GM23338 (cell line): Measurements from ENCODE around the gene GCLM. TPM values are rescaled to one million over a fixed set of nuclear protein-coding genes. Genes with fewer than 3 reads are reported as not detected.

Source experiments
- ATAC-seq: fragments of 200-7000 bp; cut with Tn5 transposase; 3 replicates; pipeline ENCODE4 v1.9.1; 2020
- DNase-seq: peaks from one replicate; pipeline ENCODE4 v3.0.0-alpha.2; 2015; ENCODE audit warnings: low spot score
- H2AFZ ChIP-seq: fragments of 200-600 bp; sonication (generic); 2 replicates; pipeline ENCODE4 v1.8.0; 2016; ENCODE audit warnings: antibody characterized with exemption, mild to moderate bottlenecking, moderate library complexity
- H3F3A ChIP-seq: fragments of 200-600 bp; sonication (generic); replicated peaks from 2 replicates; pipeline ENCODE4 v1.8.0; 2017; ENCODE audit warnings: antibody characterized with exemption, mixed run types, low read depth
- H3K27ac ChIP-seq: fragments of 200-600 bp; sonication (generic); 2 replicates; pipeline ENCODE4 v1.6.1; 2016; ENCODE audit warnings: low read depth
- H3K27me3 ChIP-seq: fragments of 200-600 bp; sonication (generic); 2 replicates; pipeline ENCODE4 v1.8.0; 2016; ENCODE audit warnings: mild to moderate bottlenecking, mixed run types, moderate library complexity; ENCODE audit not compliant: insufficient read depth
- H3K36me3 ChIP-seq: fragments of 200-600 bp; sonication (generic); 2 replicates; pipeline ENCODE4 v1.8.0; 2016; ENCODE audit warnings: mild to moderate bottlenecking; ENCODE audit not compliant: insufficient read depth
- H3K4me1 ChIP-seq: fragments of 200-600 bp; sonication (generic); 2 replicates; pipeline ENCODE4 v1.8.0; 2016; ENCODE audit warnings: mild to moderate bottlenecking, moderate library complexity; ENCODE audit not compliant: insufficient read depth
- H3K4me2 ChIP-seq: fragments of 200-600 bp; sonication (generic); 2 replicates; pipeline ENCODE4 v1.7.1; 2017; ENCODE audit warnings: mixed run types
- H3K4me3 ChIP-seq: fragments of 200-600 bp; sonication (generic); 2 replicates; pipeline ENCODE4 v1.6.1; 2016; ENCODE audit warnings: mixed run types
- H3K79me2 ChIP-seq: fragments of 200-600 bp; sonication (generic); replicated peaks from 2 replicates; pipeline ENCODE4 v1.8.0; 2017; ENCODE audit warnings: mild to moderate bottlenecking; ENCODE audit not compliant: insufficient read depth
- H3K9me2 ChIP-seq: fragments of 200-600 bp; sonication (generic); 2 replicates; pipeline ENCODE4 v1.8.0; 2017; ENCODE audit not compliant: insufficient read depth
- H4K20me1 ChIP-seq: fragments of 200-600 bp; sonication (generic); replicated peaks from 2 replicates; pipeline ENCODE4 v1.8.0; 2017; ENCODE audit warnings: mild to moderate bottlenecking; ENCODE audit not compliant: insufficient read depth
- H3K27ac Mint-ChIP-seq: 2 replicates; pipeline ENCODE4 v1.8.0; 2020; ENCODE audit warnings: inconsistent platforms, mild to moderate bottlenecking, moderate library complexity, mixed read lengths
- H3K27me3 Mint-ChIP-seq: 3 replicates; pipeline ENCODE4 v1.8.0; 2022; ENCODE audit warnings: low read depth, mild to moderate bottlenecking, moderate library complexity, mixed read lengths, inconsistent platforms; ENCODE audit not compliant: insufficient read depth, poor library complexity
- H3K36me3 Mint-ChIP-seq: 3 replicates; pipeline ENCODE4 v1.8.0; 2021; ENCODE audit warnings: low read depth, mild to moderate bottlenecking, inconsistent platforms, moderate library complexity, mixed read lengths
- H3K4me1 Mint-ChIP-seq: 3 replicates; pipeline ENCODE4 v1.8.0; 2020; ENCODE audit warnings: mild to moderate bottlenecking, inconsistent platforms, mixed read lengths
- H3K4me3 Mint-ChIP-seq: 3 replicates; pipeline ENCODE4 v1.8.0; 2021; ENCODE audit warnings: moderate library complexity, mild to moderate bottlenecking, inconsistent platforms, mixed read lengths
- H3K9me3 Mint-ChIP-seq: 3 replicates; pipeline ENCODE4 v1.8.0; 2020; ENCODE audit warnings: moderate library complexity, mild to moderate bottlenecking, inconsistent platforms, mixed read lengths
- CREB1 ChIP-seq: fragments of 250-450 bp; sonication (Bioruptor Pico); IDR thresholded peaks from 2 replicates; pipeline ENCODE4 v1.5.0; 2020; ENCODE audit warnings: low read depth, mild to moderate bottlenecking, moderate library complexity
- EZH2phosphoT487 ChIP-seq: fragments of 200-600 bp; sonication (generic); IDR thresholded peaks from one replicate; pipeline ENCODE4 v1.8.1; 2018; ENCODE audit warnings: antibody characterized with exemption; ENCODE audit not compliant: unreplicated experiment
- POLR2AphosphoS5 ChIP-seq: IDR thresholded peaks from 2 replicates; pipeline ENCODE4 v1.6.1; 2016; ENCODE audit warnings: antibody characterized with exemption, low read depth
- long read RNA-seq: library from polyadenylated mRNA; unstranded; transcript quantifications from one replicate; pipeline ENCODE4 v2.0.0, GENCODE V29; 2020; ENCODE audit not compliant: unreplicated experiment
- polyA plus RNA-seq: library from polyadenylated mRNA; unstranded; fragments of >200 nt; fragmentation: Nextera tagmentation; extraction: Ambion mirVana; gene quantifications from 2 replicates; pipeline ENCODE4 v1.2.1, GENCODE V29; 2016
- total RNA-seq: library from RNA; depleted of rRNA; stranded (reverse); fragments of >200 nt; shearing (Covaris generic); gene quantifications from 2 replicates; pipeline ENCODE4 v1.2.3, GENCODE V29; 2014; rRNA removed
- TF ChIP-seq, protein P1 (sequence below), 2 experiments: fragments of 200-600 bp in 1 of 2; sonication (generic) in 1 of 2; conservative IDR thresholded peaks; 2 replicates each; pipeline versions ENCODE4 v1.5.1 to v1.6.1; 2016 to 2017; ENCODE audit warnings: antibody characterized with exemption in 2 of 2, low read depth in 2 of 2, mild to moderate bottlenecking in 2 of 2, moderate library complexity in 1 of 2
- TF ChIP-seq, protein P2 (sequence below): fragments of 250-450 bp; sonication (Bioruptor Pico); IDR thresholded peaks from 2 replicates; pipeline ENCODE4 v1.5.0; 2020; ENCODE audit warnings: mild to moderate bottlenecking, moderate library complexity

Gene GCLM, protein sequence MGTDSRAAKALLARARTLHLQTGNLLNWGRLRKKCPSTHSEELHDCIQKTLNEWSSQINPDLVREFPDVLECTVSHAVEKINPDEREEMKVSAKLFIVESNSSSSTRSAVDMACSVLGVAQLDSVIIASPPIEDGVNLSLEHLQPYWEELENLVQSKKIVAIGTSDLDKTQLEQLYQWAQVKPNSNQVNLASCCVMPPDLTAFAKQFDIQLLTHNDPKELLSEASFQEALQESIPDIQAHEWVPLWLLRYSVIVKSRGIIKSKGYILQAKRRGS
- total RNA-seq (11.7 and 12.8 TPM in 2 replicates), polyA plus RNA-seq (10.0 and 10.4 TPM in 2 replicates)
- long read RNA-seq, full-length matches to known transcripts, result 17 of 19 reads
- long read RNA-seq, partial matches to known transcripts, result 0 of 19 reads
- long read RNA-seq, other reads (novel, unspliced or antisense), result 2 of 19 reads

- Mint-ChIP-seq H3K4me1 (peaks cover 14% of the 10 kb centered on the region), H3K27ac (peak within 1 kb of the TSS; percentile 51), H3K27me3 (peaks cover 3% of the 10 kb centered on the region), H3K9me3 (no peaks in the 10 kb centered on the region; the same call in 2 of the 3 replicates), H3K36me3 (peaks cover 2% of the 10 kb centered on the region; the same call in 1 of the 3 replicates), H3K4me3 (peak within 1 kb of the TSS; percentile 86)
- H3K36me3 ChIP-seq, result no peaks in the 10 kb centered on the region
- no peaks in the 10 kb centered on the region for H4K20me1 ChIP-seq
- DNase-seq (peak; percentile 90), ATAC-seq (peak; percentile 95)
- H3K4me1 ChIP-seq, result peaks cover 16% of the 10 kb centered on the region
- 0 out of 2 replicates have a peak within 1 kb of the TSS, but pooled peaks have one; percentile 20 for H3K27ac ChIP-seq
- no peaks in the 10 kb centered on the region for H3F3A ChIP-seq
- H2AFZ ChIP-seq, result peak within 1 kb of the TSS; percentile 95
- H3K4me3 ChIP-seq, result peak within 1 kb of the TSS; percentile 80
- TF ChIP-seq CREB1 (CRISPR knock-in tag) (peak; percentile 68; the same call in 1 of the 2 replicates), POLR2AphosphoS5 (0 out of 2 replicates have a peak, but pooled peaks have one; percentile 15), EZH2phosphoT487 (no peak)
- TF ChIP-seq, protein P1, sequence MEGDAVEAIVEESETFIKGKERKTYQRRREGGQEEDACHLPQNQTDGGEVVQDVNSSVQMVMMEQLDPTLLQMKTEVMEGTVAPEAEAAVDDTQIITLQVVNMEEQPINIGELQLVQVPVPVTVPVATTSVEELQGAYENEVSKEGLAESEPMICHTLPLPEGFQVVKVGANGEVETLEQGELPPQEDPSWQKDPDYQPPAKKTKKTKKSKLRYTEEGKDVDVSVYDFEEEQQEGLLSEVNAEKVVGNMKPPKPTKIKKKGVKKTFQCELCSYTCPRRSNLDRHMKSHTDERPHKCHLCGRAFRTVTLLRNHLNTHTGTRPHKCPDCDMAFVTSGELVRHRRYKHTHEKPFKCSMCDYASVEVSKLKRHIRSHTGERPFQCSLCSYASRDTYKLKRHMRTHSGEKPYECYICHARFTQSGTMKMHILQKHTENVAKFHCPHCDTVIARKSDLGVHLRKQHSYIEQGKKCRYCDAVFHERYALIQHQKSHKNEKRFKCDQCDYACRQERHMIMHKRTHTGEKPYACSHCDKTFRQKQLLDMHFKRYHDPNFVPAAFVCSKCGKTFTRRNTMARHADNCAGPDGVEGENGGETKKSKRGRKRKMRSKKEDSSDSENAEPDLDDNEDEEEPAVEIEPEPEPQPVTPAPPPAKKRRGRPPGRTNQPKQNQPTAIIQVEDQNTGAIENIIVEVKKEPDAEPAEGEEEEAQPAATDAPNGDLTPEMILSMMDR (conservative IDR thresholded peaks at IDR 0.05; ENCODE audit: low read depth in 2 of 2), result peak; percentile 61 to 89
- H3K4me2 ChIP-seq, result peak within 1 kb of the TSS; percentile 92
- peaks cover 3% of the 10 kb centered on the region; the same call in 1 of the 2 replicates for H3K9me2 ChIP-seq
- H3K79me2 ChIP-seq, result peaks cover 40% of the 10 kb centered on the region
- H3K27me3 ChIP-seq, result peaks cover 9% of the 10 kb centered on the region; the same call in 1 of the 2 replicates
These were observed at the start of gene GCLM for GRCh38 chr1:93909146-93910050. TSS of gene GCLM (minus strand) at chr1:93909430. CDS start at chr1:93909163, 267 bp downstream.

- Histone ChIP-seq H3K4me1 (no peaks in the 10 kb centered on the region), H4K20me1 (no peaks in the 10 kb centered on the region), H3K79me2 (no peaks in the 10 kb centered on the region), H3K36me3 (no peaks in the 10 kb centered on the region; the same call in 1 of the 2 replicates), H3K27ac (no peak overlapping the region), H3K4me2 (no peak overlapping the region), H2AFZ (no peak overlapping the region), H3K4me3 (no peak overlapping the region), H3F3A (no peaks in the 10 kb centered on the region), H3K27me3 (no peaks in the 10 kb centered on the region), H3K9me2 (0 out of 2 replicates have a peak, but pooled peaks cover 8% of the 10 kb centered on the region)
- Mint-ChIP-seq H3K4me1 (no peaks in the 10 kb centered on the region), H3K4me3 (no peak overlapping the region), H3K9me3 (peaks cover 16% of the 10 kb centered on the region), H3K27me3 (peaks cover 1% of the 10 kb centered on the region), H3K27ac (no peak overlapping the region), H3K36me3 (no peaks in the 10 kb centered on the region; the same call in 2 of the 3 replicates)
- DNase-seq, result no peak
- ATAC-seq, result no peak
- TF ChIP-seq, protein P2, sequence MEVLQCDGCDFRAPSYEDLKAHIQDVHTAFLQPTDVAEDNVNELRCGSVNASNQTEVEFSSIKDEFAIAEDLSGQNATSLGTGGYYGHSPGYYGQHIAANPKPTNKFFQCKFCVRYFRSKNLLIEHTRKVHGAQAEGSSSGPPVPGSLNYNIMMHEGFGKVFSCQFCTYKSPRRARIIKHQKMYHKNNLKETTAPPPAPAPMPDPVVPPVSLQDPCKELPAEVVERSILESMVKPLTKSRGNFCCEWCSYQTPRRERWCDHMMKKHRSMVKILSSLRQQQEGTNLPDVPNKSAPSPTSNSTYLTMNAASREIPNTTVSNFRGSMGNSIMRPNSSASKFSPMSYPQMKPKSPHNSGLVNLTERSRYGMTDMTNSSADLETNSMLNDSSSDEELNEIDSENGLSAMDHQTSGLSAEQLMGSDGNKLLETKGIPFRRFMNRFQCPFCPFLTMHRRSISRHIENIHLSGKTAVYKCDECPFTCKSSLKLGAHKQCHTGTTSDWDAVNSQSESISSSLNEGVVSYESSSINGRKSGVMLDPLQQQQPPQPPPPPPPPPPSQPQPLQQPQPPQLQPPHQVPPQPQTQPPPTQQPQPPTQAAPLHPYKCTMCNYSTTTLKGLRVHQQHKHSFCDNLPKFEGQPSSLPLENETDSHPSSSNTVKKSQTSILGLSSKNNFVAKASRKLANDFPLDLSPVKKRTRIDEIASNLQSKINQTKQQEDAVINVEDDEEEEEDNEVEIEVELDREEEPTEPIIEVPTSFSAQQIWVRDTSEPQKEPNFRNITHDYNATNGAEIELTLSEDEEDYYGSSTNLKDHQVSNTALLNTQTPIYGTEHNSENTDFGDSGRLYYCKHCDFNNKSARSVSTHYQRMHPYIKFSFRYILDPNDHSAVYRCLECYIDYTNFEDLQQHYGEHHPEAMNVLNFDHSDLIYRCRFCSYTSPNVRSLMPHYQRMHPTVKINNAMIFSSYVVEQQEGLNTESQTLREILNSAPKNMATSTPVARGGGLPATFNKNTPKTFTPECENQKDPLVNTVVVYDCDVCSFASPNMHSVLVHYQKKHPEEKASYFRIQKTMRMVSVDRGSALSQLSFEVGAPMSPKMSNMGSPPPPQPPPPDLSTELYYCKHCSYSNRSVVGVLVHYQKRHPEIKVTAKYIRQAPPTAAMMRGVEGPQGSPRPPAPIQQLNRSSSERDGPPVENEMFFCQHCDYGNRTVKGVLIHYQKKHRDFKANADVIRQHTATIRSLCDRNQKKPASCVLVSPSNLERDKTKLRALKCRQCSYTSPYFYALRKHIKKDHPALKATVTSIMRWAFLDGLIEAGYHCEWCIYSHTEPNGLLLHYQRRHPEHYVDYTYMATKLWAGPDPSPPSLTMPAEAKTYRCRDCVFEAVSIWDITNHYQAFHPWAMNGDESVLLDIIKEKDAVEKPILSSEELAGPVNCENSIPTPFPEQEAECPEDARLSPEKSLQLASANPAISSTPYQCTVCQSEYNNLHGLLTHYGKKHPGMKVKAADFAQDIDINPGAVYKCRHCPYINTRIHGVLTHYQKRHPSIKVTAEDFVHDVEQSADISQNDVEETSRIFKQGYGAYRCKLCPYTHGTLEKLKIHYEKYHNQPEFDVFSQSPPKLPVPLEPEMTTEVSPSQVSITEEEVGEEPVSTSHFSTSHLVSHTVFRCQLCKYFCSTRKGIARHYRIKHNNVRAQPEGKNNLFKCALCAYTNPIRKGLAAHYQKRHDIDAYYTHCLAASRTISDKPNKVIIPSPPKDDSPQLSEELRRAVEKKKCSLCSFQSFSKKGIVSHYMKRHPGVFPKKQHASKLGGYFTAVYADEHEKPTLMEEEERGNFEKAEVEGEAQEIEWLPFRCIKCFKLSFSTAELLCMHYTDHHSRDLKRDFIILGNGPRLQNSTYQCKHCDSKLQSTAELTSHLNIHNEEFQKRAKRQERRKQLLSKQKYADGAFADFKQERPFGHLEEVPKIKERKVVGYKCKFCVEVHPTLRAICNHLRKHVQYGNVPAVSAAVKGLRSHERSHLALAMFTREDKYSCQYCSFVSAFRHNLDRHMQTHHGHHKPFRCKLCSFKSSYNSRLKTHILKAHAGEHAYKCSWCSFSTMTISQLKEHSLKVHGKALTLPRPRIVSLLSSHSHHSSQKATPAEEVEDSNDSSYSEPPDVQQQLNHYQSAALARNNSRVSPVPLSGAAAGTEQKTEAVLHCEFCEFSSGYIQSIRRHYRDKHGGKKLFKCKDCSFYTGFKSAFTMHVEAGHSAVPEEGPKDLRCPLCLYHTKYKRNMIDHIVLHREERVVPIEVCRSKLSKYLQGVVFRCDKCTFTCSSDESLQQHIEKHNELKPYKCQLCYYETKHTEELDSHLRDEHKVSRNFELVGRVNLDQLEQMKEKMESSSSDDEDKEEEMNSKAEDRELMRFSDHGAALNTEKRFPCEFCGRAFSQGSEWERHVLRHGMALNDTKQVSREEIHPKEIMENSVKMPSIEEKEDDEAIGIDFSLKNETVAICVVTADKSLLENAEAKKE (CRISPR knock-in tag), result no peak
These were observed 49.5 kb upstream of the GCLM start for GRCh38 chr1:93958726-93959100.
